Peyer's patch (tissue), 4 donors: ENCODE measurements around the gene TLX2. TPM values are rescaled to one million over a fixed set of nuclear protein-coding genes. Genes with fewer than 3 reads are reported as not detected.

Experiments used
- DNase-seq, 3 donors: peaks; one replicate each; pipeline ENCODE4 v3.0.0-alpha.2; 2017 to 2019
- H3K27ac ChIP-seq, 4 donors: fragments of 200-600 bp; sonication (generic); one replicate each; pipeline ENCODE4 v1.5.1; 2016 to 2019
- H3K27me3 ChIP-seq, 2 donors: fragments of 200-600 bp; sonication (generic); one replicate each; pipeline ENCODE4 v1.5.1; 2019
- H3K36me3 ChIP-seq, 3 donors: fragments of 200-600 bp; sonication (generic); one replicate each; pipeline ENCODE4 v1.5.1; 2016 to 2019
- H3K4me1 ChIP-seq, 4 donors: fragments of 200-600 bp; sonication (generic); one replicate each; pipeline ENCODE4 v1.5.1; 2016 to 2019
- H3K4me3 ChIP-seq, 4 donors: fragments of 200-600 bp; sonication (generic); 1 replicate in 3 of 4; 2 replicates in 1 of 4; pipeline ENCODE4 v1.5.1; 2016 to 2019; ENCODE audit warnings: mild to moderate bottlenecking in 1 of 4
- H3K9me3 ChIP-seq, 4 donors: fragments of 200-600 bp; sonication (generic); one replicate each; pipeline ENCODE4 v1.5.1; 2016 to 2019; ENCODE audit warnings: mild to moderate bottlenecking in 1 of 4
- POLR2A ChIP-seq, 2 donors: fragments of 450-650 bp; IDR thresholded peaks; one replicate each; pipeline ENCODE4 v1.5.1; 2017; ENCODE audit warnings: antibody characterized with exemption in 2 of 2, mild to moderate bottlenecking in 2 of 2, moderate library complexity in 2 of 2
- total RNA-seq, 4 donors: library from RNA; depleted of rRNA; stranded (reverse); fragments of >200 nt; gene quantifications; one replicate each; pipeline ENCODE4 v1.1.0, GENCODE V29; 2016
- TF ChIP-seq, protein P1 (sequence below), 6 experiments: fragments of 450-650 bp in 4 of 6; fragments of 200-600 bp in 2 of 6; sonication (generic) in 1 of 6; IDR thresholded peaks; one replicate each; pipeline ENCODE4 v1.5.1; 2017 to 2019; ENCODE audit warnings: antibody characterized with exemption in 6 of 6, mild to moderate bottlenecking in 3 of 6, moderate library complexity in 1 of 6

TLX2 gene
- total RNA-seq, 4 donors from 2014 or later: 0.53 to 1.7 (median 1.7) TPM; not detected in 1

DNA sequence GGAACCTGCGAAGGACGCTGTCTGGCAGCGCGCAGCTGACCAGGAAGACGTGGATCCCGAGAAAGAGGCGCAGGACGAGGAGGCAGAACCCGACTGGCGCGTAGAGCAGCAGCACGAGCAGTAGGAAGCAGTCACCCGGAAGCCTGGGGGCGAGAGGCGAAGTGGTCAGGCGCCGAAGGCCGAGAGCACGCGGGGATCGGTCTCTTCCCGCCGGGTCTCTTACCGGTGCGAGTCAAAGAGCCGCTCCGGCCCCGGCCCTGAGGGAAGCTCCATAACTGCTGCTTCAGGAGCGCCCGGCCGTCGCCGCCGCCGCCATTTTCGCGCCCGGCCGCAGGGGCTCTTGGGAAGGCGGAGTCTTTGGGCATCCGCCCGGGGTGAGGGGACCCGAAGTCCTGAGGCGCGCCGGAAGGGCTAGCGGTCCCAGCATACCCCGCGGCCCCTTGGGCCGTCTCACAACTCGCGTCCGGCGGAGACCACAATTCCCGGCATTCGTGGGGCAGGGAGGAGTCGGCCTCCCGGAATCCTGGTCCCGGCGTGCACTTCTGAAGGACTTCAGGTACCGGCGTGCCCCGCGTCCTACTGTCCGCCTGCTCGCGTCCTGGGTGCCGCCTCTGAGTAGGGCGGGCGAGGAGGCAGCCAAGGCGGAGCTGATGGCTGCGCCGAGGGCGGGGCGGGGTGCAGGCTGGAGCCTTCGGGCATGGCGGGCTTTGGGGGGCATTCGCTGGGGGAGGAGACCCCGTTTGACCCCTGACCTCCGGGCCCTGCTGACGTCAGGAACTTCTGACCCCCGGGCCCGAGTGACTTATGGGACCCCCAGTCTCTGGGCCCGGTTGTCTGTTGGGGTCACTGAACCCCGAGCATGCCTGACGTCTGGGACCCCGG is 15.3 kb downstream of the TLX2 start, which contains the start of the genes AUP1 and HTRA2:
TSS of gene AUP1 (minus strand) at position 350 of the 882 bp plus-strand sequence. CDS start at position 273, 77 bp downstream.
TSS of gene HTRA2 (plus strand) at position 577 of the 882 bp plus-strand sequence. CDS start at position 651, 74 bp downstream.
- TF ChIP-seq, protein P1, sequence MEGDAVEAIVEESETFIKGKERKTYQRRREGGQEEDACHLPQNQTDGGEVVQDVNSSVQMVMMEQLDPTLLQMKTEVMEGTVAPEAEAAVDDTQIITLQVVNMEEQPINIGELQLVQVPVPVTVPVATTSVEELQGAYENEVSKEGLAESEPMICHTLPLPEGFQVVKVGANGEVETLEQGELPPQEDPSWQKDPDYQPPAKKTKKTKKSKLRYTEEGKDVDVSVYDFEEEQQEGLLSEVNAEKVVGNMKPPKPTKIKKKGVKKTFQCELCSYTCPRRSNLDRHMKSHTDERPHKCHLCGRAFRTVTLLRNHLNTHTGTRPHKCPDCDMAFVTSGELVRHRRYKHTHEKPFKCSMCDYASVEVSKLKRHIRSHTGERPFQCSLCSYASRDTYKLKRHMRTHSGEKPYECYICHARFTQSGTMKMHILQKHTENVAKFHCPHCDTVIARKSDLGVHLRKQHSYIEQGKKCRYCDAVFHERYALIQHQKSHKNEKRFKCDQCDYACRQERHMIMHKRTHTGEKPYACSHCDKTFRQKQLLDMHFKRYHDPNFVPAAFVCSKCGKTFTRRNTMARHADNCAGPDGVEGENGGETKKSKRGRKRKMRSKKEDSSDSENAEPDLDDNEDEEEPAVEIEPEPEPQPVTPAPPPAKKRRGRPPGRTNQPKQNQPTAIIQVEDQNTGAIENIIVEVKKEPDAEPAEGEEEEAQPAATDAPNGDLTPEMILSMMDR (IDR thresholded peaks at IDR 0.05): peak in 1 of 6 experiments; percentile 1
- peak; percentile 79 to 83 for TF ChIP-seq POLR2A (IDR thresholded peaks at IDR 0.05)
- H3K27ac ChIP-seq: peak within 1 kb of the TSS; percentile 77 to 94 (median 92)
- H3K36me3 ChIP-seq: peaks cover 0 to 30% (median 0%) of the 10 kb centered on the region in 3 donors
- H3K9me3 ChIP-seq: no peaks in the 10 kb centered on the region
- H3K4me1 ChIP-seq: peaks cover 0 to 22% (median 11%) of the 10 kb centered on the region in 4 donors
- H3K27me3 ChIP-seq: no peaks in the 10 kb centered on the region
- H3K4me3 ChIP-seq: peak within 1 kb of the TSS; percentile 58 to 92 (median 76)
- peak; percentile 98 to 99 (median 98) for DNase-seq

DNA sequence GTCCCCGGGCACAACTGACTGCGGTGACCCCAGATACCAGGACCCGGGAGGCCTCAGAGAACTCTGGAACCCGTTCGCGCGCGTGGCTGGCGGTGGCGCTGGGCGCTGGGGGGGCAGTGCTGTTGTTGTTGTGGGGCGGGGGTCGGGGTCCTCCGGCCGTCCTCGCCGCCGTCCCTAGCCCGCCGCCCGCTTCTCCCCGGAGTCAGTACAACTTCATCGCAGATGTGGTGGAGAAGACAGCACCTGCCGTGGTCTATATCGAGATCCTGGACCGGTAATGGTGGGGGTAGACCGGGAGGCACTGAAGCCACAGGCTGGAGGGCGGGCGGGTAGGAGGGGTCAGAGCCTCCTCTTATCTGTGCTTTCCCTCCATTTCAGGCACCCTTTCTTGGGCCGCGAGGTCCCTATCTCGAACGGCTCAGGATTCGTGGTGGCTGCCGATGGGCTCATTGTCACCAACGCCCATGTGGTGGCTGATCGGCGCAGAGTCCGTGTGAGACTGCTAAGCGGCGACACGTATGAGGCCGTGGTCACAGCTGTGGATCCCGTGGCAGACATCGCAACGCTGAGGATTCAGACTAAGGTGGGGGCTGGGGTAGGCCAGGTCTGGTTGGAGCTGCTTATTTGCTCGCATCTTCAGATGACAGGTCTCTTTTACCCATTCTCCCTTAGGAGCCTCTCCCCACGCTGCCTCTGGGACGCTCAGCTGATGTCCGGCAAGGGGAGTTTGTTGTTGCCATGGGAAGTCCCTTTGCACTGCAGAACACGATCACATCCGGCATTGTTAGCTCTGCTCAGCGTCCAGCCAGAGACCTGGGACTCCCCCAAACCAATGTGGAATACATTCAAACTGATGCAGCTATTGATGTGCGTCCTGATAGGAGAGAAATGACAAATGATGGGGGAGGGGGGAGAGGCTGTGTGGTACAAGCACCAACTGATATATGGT is 16.3 kb downstream of the TLX2 start:
- Histone ChIP-seq H3K27me3 (no peaks in the 10 kb centered on the region), H3K4me1 (peaks cover 0 to 22% (median 11%) of the 10 kb centered on the region in 4 donors), H3K4me3 (peak overlapping the region; percentile 58 to 92 (median 76)), H3K36me3 (peaks cover 0 to 30% (median 0%) of the 10 kb centered on the region in 3 donors), H3K27ac (peak overlapping the region; percentile 77 to 94 (median 92)), H3K9me3 (no peaks in the 10 kb centered on the region)
- peak; percentile 54 to 78 (median 70) for DNase-seq
- no peak for TF ChIP-seq POLR2A (IDR thresholded peaks at IDR 0.05)
- TF ChIP-seq, protein P1 (IDR thresholded peaks at IDR 0.05): no peak

DNA sequence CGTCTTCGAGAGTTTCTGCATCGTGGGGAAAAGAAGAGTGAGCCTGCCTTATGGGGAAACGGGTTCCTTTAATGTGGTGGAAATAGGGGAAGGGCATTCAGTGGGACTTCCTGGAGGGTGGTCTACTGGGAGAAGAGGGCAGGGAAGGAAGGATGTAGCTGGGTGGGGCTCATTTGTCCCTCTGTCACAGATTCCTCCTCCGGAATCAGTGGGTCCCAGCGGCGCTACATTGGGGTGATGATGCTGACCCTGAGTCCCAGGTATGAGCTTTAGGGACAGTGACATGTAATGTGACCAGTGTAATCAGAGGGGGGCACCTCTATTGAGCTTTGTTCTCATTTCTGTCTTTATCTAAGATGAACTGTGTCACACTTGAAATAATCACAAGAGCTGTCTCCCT is 17.4 kb downstream of the TLX2 start:
- H3K27ac ChIP-seq: no peak overlapping the region
- peaks cover 0 to 26% (median 0%) of the 10 kb centered on the region in 3 donors for H3K36me3 ChIP-seq
- TF ChIP-seq POLR2A (IDR thresholded peaks at IDR 0.05): no peak
- TF ChIP-seq, protein P1 (IDR thresholded peaks at IDR 0.05): no peak
- no peak for DNase-seq
- peaks cover 0 to 22% (median 11%) of the 10 kb centered on the region in 4 donors for H3K4me1 ChIP-seq
- no peak overlapping the region for H3K4me3 ChIP-seq
- H3K9me3 ChIP-seq: no peaks in the 10 kb centered on the region
- no peaks in the 10 kb centered on the region for H3K27me3 ChIP-seq

DNA sequence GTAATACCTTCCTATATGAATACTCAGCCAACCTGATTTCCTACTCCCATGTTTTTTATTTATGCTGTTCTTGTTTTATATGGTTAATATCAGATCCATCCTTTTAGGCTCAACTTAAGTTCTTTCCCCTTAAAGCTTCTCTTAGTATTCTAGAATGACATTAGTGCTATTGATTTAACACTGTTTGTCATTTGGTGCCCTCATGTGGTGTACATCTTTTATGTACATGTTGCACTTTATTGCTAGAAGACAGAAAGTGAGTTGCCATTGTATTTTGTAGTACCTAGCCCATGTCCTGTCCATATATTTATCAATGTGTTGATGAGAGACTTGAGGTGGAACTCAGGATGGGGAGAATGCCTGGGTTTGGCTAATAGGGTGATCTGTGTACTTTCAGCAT is 18.0 kb downstream of the TLX2 start:
- Histone ChIP-seq H3K27ac (no peak overlapping the region), H3K9me3 (no peaks in the 10 kb centered on the region), H3K36me3 (peaks cover 0 to 20% (median 0%) of the 10 kb centered on the region in 3 donors), H3K27me3 (no peaks in the 10 kb centered on the region), H3K4me3 (no peak overlapping the region), H3K4me1 (peaks cover 0 to 22% (median 11%) of the 10 kb centered on the region in 4 donors)
- DNase-seq: no peak
- TF ChIP-seq, protein P1 (IDR thresholded peaks at IDR 0.05): peak in 3 of 6 experiments; percentile 56 to 76 (median 60)
- no peak for TF ChIP-seq POLR2A (IDR thresholded peaks at IDR 0.05)

DNA sequence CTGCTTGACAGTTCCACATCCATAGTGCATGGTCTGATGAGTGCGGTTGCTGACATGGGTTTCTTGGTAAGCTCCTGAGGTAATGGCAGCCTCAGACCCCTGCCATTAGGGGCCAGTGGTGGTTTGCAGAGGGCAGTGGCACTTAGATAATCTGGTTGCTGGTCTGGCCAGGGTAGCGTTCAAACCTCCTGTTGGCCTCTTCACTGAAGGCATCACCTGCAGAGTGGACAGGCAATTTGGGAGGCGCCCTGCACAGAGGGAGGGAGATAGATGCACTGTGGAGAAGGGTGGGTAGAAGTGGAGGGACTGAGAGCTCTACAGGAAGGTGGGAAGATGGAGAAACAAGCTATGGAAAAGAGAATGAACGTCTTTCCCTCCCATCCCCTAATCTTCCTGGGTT is 19.2 kb downstream of the TLX2 start:
- no peak overlapping the region for H3K4me3 ChIP-seq
- H3K4me1 ChIP-seq: peaks cover 0 to 16% (median 9%) of the 10 kb centered on the region in 4 donors
- H3K27ac ChIP-seq: no peak overlapping the region
- peaks cover 0 to 11% (median 0%) of the 10 kb centered on the region in 3 donors for H3K36me3 ChIP-seq
- no peak for DNase-seq
- no peaks in the 10 kb centered on the region for H3K27me3 ChIP-seq
- TF ChIP-seq, protein P1 (IDR thresholded peaks at IDR 0.05): no peak
- no peak for TF ChIP-seq POLR2A (IDR thresholded peaks at IDR 0.05)
- H3K9me3 ChIP-seq: no peaks in the 10 kb centered on the region
